CD4-positive, alpha-beta T cell treated with Interferon gamma for 1 hour (primary cell): ENCODE data around the gene SCPEP1.
A peak's percentile ranks its signal among the peaks of the same experiment; 100 is the strongest.

Experiments used
- DNase-seq: peaks from one replicate; pipeline ENCODE4 v3.0.0-alpha.2; 2020

Gene SCPEP1

GRCh38 chr17:57004944-57005579 lies 27.1 kb downstream of the SCPEP1 start:
- DNase-seq = peak; percentile 15

DNA sequence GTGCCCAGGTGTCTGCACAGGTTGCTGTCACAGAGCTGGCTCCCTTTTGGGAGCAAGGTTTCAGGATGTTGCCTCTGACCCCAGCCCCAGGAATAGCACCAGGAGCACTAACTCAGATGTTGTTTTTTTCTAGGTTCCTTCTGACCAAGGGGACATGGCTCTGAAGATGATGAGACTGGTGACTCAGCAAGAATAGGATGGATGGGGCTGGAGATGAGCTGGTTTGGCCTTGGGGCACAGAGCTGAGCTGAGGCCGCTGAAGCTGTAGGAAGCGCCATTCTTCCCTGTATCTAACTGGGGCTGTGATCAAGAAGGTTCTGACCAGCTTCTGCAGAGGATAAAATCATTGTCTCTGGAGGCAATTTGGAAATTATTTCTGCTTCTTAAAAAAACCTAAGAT lies 28.1 kb downstream of the SCPEP1 start:
- no peak for DNase-seq

DNA sequence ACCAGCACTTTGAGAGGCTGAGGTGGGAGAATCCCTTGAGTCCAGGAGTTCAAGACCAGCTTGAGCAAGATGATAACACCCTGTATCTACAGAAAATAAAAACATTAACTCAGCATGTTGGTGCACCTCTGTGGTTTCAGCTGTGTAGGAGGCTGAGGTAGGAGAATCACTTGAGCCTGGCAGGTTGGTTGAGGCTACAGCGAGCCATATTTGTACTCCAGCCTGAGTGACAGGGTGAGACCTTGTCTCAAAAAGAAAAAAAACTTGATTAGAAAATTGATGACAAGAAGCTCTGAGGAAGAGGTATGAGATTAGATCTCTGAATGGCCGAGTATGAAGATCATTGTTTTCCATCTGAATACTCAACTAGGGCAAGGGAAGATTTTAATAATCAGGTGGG lies 31.0 kb downstream of the SCPEP1 start:
- no peak for DNase-seq

DNA sequence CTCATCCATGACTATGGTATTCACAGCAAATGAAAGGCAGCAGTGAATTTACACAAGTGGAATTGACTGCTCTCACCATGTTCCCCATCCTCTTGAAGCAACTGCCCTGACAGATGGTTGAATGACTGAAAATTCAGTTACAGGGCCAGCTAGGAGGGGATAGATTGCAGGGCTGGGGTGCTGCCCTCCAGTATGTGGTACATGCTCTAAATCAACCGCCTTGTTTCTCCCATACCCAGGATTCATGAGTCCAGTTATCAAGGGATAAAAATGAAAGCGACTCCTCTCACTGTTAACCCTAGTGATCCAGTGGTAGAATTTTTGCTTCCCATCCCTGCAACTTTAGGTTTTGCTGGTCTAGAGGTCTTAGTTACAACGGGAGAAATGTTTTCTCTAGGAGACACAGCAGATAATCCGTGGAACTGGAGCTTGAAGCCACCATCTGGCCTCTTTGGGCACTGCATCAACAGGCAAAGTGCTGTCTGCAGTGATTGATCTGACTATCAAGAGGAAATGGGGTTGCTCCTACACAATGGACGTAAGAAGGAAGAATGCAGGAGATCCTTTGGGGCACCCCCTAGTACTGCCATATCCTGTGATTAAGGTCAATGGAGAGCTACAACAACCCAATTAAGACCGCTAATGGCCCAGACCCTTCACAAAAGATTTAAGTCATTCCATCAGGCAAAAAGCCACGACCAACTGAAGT lies 32.0 kb downstream of the SCPEP1 start:
- DNase-seq = peak; percentile 42

DNA sequence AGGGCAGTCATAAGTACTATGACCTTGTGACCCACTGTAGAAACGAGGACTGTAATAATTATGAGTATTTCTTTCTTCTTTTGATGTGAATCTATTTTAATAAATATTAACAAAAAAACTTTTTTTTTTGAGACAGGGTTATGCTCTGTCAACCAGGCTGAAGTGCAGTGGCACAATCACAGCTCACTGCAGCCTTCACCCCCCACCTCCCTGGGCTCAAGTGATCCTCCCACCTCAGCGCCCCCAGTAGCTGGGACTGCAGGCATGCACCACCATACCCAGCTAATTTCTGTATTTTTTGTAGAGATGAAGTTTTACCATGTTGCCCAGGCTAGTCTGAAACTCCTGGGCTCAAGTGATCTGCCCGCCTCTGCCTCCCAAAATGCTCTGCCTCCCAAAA lies 32.6 kb downstream of the SCPEP1 start:
- no peak for DNase-seq

DNA sequence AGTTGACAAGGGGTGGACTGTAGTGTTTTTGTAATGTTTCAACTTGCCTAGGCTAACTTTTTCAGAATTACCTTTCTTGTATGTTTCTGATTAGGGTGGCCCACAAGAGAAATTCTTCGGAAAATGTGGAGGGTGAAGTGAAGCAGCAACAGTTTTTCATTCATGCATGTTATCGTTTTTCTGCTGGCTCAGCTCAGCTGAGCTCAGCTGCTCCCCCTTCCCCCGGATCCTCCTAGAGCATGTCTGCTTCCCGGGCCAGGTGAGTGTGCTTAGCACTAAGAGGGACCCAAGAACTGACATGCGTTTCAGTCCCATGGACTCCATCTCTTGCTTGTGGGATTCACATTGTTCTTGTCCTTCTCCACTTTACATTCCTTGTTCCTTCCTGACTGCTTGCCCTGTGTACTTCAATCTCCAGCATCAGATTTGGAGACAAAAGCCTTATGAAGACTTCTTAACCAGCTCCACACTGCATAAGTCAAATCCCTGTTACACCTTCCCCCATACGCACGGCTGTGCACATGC lies 33.6 kb downstream of the SCPEP1 start:
- DNase-seq = no peak

- no peak for DNase-seq
Measured at GRCh38 chr17:57016071-57016763, 38.3 kb downstream of the SCPEP1 start.

DNA sequence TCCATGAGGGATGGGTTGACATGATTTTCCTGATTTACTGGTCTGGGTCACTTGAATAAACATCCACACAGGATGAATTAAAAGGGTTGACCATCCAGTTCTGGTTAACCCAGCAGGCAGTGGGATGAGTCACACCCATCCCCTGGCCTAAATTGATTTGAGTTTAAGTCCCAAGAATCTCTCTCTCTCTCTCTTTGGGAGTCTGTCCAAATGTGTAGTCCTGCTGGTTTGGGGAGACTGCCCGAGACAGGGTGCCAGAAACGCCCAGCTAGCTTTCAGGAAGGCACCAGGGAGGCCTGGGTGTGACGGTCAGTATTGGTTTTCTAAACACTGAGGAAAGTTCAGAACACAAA lies 38.8 kb downstream of the SCPEP1 start:
- DNase-seq = no peak

GRCh38 chr17:57017625-57018024 lies 39.7 kb downstream of the SCPEP1 start:
- no peak for DNase-seq

DNA sequence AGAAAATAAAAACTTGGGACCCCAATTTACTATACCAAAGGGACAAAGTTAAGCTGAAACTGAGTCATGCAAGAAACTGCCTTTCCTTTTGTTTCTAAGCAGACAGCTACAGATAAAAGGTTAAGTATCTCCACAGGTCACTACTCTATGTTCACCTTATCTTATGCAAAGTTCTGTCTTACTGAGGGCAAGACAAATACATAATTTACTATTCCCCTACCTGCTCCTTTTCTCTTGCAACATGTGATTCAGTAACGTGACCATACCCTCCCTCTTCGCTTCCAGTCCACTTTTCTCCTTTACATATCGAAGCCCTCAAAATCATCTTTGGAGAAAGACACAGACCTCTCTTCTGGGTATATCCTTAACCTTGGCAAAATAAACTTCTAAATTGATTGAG lies 42.3 kb downstream of the SCPEP1 start:
- DNase-seq = no peak

- no peak for DNase-seq
Measured at GRCh38 chr17:57021226-57021940, 43.5 kb downstream of the SCPEP1 start.

DNA sequence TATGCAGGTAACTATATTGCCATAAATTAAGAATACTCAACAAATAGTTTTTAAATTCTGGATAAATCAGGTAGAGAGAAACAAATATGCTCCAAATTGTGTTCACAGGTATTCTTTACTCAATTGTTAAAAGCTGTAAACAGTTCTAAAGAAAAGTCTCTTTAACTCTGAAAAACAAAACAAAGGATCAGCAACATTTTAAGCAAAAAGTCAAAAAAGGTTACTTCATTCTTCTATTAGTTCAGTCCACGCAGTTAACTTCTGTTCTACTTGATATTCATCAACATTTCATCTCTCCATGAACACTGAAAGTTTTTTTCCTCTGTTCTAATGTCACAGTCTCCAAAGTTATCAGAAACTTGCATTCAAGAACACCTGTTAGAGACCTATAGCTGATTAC lies 47.9 kb downstream of the SCPEP1 start:
- DNase-seq = no peak

GRCh38 chr17:57027852-57028251 lies 49.9 kb downstream of the SCPEP1 start:
- DNase-seq = no peak

DNA sequence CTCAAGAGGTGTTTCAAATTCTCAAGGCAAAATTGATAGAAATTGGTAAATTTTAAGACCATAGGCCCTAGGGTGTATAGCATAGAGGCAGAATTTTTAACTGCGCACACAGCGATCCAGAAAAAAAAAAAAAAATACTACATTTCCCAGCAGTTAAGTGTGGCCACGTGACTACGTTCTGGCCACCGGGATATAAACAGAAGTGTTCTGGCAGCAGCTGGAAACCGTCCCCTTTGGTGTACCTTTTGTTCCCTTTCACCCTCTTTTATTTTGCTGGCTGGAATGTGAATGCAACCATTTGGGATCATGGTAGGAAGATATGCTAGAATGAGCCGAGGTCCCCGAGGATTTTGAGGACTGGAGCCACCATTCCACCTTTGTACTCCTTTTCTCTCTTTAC lies 54.4 kb downstream of the SCPEP1 start:
- DNase-seq = no peak

DNA sequence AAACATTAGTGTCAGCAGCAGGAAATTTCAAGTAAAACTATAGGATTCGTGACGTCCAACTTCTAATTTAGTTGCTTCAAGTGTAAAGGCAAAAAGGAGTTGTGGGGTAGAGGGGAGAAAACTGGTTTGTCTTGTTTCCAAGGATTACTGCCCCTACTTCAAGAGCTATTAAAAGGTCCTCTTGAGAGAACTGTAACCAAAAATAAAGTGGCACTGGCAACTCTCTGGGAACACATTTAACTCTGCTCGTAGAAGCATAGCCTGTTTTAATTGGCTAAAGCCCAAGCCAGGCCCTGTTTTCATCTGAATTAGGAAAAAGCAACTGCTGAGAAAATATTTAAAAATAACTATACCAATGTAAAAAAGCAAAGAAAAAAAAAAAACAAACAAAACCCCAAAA lies 55.4 kb downstream of the SCPEP1 start:
- DNase-seq = no peak

DNA sequence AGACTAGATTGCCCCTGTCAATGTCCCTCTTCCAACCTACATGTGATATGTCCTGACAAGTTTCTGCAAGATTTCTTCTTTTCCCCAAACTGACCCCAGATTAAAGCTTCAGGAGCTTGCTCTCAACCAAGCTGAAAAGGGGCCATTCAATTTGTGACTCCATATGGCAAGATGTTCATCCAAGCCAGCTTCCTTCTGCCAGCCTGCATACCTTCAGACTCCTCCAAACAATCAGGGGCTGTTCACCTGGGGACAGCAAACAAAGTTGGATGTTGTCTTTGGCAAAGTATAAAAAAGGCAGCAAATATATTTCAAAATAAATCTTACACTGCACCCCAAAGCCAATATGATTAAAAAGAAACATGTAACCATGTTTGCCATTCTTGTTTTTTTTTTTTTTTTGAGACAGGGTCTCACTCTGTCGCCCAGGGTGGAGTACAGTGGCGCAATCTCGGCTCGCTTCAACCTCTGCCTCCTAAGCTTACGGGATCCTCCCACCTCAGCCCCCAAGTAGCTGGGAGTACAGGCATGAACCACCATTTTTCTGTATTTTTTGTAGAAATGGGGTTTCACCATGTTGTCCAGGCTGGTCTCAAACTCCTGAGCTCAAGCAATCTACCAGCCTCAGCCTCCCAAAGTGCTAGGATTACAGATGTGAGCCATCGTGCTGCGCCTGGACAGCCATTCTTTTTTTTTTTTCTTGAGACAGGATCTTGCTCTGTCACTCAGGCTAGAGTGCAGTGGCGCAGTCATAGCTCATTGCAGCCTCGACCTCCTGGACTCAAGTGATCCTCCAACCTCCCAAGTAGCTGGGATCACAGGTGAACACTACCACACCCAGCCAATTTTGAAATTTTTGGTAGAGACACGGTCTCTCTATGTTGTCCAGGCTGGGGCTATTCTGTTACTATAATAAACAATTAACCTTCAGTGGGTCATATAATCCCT lies 57.1 kb downstream of the SCPEP1 start:
- no peak for DNase-seq

DNA sequence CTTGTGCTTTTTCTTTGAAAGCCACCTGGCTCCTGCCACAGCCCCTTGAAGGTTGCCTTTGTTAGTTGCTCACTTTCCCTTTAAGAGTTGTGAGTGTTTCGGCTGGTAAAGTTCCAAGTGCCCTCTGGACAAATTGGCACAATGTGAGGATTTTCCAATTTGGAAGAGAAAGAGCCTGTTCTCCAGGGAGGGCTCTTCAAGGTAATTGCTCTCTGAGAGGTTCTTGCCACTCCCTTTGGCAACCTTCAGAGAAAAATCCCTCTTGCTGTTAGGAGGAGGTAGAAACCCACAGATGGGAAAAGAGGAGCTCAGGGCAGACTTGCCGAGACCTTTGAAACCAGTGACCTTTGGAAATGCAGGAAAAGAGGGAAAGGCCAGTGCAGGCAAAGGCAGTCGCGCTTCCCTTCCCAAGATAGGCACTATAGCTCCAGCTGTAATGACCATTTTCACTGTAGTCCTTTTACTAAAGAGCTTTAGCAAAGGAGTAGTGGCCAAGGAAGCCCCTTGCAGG lies 58.1 kb downstream of the SCPEP1 start:
- no peak for DNase-seq

DNA sequence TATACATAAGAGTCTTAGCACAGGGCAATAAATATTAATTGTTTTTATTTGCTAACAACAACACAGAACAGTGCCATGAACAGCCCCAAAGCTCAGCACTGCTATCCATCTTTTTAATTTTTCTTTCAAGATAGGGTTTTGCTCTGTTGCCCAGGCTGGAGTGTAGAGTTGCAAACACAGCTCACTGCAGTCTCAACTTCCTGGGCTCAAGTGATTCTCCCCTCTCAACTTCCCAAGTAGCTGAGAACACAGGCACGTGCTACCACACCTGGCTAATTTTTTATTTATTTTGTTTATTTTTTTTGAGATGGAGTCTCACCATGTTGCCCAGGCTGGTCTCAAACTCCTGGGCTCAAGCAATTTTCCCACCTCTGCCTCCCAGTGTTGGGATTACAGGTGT lies 59.5 kb downstream of the SCPEP1 start:
- no peak for DNase-seq

- no peak for DNase-seq
Measured at GRCh38 chr17:57038486-57038885, 60.6 kb downstream of the SCPEP1 start.

DNA sequence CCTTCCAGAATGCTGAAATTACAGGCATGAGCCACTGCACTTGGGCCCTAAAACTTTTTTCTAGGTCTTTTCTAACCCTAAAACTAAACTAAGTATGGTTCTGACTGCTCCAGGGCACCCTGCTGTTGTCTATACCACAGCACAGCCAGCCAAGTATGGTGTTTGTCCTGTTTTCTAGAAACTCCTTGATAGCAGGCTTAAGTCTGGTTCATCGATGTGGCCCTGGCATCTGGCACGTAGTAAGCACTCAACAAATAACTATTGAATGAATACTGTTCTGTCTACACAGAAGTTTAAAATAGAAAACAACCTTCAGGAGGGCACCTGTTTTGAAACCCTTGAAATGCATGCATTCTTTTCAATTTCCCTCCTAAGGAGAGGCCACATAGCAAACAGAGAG lies 62.6 kb downstream of the SCPEP1 start:
- DNase-seq = no peak

DNA sequence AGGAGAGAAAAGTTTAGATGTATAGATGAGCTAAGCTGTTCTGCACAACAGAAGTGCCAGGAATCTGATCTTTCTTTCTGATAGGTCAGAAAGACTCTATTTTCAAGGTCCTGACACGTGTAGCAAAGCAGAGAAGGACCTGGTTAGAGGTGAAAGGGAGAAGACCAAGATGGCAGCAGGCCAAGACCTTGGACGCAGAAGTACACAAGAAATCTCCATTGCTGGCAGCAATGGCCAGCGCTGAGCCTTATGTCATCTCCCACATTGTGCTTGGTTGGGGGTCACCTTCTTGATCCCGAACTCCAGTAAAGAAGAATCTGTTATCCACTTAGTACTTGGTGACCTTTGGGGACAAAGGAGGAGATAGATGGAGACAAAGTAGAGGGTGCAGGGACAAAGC lies 65.3 kb downstream of the SCPEP1 start:
- no peak for DNase-seq
